RPMI7951 (cell line): ENCODE results near the gene OR1B1. TPM values are rescaled to one million over a fixed set of nuclear protein-coding genes. Genes with fewer than 3 reads are reported as not detected.
"Not testable (repeated sequence)": the region's sequence is repeated elsewhere in the genome, so short reads cannot be mapped to it uniquely, and the experiment has no call there.

Experiments
- DNase-seq: peaks from one replicate; pipeline ENCODE4 v3.0.0-alpha.2; 2012; ENCODE audit warnings: low read depth
- total RNA-seq: library from RNA; depleted of rRNA; stranded (reverse); fragments of >200 nt; shearing (Covaris generic); gene quantifications from 2 replicates; pipeline ENCODE4 v1.2.3, GENCODE V29; 2014; rRNA removed

The OR1B1 gene
- total RNA-seq: not detected in 2 replicates

DNA sequence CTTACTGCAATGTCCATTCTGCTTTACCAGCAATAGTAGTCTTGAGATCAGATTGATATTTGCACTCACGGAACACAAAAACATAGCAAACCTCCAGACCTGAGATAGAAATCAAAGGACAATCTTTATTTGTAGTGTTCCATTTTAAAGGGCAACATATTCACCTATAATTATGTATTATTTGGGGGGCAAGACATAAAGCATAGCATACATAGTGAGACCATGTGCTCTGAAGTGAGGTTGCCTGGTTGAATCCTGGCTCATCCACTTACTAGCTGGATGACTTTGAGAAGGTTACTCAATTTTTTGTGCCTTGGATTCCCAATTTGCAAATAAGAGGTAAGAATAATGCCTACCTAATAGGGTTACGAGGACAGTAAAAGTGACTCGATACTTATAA is at the start of gene OR1B1:
Gene OR1B1 (minus strand): TSS at position 101 of the 400 bp plus-strand sequence.
- no peak for DNase-seq

DNA sequence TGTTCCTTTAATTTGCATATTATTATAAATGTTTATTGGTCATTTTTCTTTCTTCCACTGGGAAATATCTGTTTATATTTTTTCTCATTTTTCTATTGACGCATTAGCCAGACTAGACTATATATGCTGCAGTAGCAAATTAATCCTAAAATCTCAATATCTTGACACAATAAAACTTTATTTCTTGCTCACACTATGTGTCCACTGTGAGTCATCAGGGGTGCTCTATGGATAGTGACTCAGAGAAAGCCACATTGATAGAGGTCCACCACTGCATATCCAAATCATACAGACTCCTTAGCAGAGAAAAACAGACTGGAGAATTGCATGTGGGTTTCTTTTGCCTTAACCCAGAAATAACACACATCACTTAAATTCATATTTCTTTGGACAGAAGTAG is 38.3 kb upstream of the OR1B1 start:
- DNase-seq: peak; percentile 4

DNA sequence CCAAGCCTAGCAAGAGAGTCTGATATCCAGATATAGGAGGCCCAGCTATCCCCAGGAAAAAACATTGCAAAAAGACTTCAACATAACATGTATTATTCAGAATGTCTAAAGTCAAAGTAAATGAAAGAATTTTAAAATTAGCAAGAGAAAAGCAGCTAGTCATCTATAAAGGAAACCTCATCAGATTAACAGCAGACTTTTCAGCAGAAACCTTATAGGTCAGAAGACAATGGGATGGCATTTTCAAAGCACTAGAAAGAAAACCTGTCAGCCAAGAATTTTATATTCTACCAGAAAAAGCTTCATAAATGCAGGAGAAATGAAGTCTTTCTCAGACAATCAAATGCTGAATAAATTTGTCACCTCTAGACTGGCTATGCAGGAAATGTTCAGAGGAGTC is 27.4 kb upstream of the OR1B1 start:
- no peak for DNase-seq

DNA sequence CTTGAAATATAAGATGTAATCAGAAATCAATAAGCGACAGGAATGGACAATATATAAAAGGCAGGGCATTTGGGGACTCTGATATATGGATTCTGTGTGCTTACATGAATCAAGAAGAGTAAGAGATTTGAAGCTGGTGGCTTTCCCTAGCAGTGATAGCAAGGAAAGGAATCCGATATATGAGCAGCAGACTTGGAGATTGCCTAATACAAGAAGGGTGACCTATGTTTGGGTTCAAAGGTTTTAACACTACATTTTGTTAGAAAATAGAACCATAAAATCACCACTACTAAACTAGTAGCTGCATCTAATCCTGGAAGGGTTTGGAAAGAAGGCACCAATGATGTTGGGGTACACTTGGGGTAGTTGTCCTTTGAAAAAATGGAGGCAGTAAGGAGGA is 15.1 kb upstream of the OR1B1 start:
- no peak for DNase-seq

DNA sequence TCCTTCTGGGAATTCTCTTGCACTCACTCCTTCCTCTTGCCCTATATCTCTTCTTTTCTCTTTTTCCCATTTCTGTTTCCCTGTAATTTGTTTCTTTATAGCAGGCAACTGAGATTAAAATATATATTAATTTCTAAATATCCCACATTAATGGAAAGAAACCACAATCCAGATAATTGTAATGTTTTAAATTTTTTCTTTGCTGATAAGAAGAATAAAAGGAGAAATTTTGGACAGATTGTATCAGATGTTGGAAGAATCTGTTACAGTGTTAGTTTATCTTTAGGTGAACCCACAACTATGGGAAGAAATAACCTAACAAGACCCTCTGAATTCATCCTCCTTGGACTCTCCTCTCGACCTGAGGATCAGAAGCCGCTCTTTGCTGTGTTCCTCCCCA is 4.0 kb upstream of the OR1B1 start, which contains the start of gene OR1L1:
Gene OR1L1 (plus strand): TSS at position 301 of the 400 bp plus-strand sequence. CDS start 0 bp downstream, at position 301.
- no peak for DNase-seq

DNA sequence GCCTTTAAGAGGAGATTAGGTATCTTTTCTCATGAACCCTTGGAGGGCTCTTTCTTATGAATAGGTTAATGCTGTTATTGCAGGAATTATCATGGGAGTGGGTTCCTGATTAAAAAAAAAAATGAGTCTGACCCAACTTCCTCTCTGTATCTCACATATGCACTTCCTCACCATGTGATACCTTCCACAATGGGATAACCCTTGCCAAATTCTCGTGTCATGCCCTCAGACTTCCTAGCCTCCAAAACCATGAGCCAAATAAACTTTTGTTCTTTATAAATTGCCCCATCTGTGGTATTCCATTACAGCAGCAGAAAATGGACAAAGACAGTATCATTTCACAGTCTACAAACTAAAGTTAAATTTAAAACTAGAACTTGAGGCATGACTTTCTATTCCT is 1.0 kb downstream of the OR1B1 start:
- no peak for DNase-seq

DNA sequence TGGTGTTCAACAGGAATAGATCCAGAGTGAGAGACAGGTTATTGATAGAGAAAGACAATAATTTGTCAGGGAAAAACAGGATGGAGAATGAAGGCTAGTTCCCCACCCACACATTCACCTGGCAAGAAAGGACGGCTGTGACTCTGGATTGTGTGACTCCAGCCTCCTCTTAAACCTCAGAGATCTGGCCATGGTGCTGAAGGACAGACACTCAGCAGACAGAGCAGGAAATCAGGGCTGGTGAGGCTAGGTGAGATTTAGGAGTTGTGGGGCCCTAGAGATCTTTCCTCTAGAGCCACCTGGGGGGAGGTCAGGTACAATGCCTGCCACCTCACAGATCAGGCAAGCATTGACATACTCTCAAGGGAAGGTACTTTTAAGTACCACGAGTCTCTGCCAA is 15.2 kb downstream of the OR1B1 start:
- no peak for DNase-seq

DNA sequence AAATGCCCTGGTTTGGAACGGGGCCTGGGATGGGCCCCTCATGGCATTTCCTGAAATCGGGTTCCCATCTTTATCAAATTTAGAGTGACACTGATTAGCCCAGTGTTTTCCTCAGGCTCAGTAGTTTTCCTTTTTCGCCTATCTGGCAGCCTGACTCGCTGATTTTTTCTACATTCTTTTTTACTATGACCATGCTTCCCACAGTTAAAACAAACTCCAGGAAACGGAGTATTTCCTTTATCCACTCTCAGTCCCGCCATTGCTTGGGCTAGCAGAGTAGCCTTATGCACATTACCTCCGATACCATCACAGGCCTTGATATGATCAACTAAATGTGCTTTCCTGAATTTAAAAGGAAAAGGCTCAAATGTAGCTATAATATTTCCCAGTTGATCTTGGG is 37.4 kb downstream of the OR1B1 start:
- DNase-seq: no peak

DNA sequence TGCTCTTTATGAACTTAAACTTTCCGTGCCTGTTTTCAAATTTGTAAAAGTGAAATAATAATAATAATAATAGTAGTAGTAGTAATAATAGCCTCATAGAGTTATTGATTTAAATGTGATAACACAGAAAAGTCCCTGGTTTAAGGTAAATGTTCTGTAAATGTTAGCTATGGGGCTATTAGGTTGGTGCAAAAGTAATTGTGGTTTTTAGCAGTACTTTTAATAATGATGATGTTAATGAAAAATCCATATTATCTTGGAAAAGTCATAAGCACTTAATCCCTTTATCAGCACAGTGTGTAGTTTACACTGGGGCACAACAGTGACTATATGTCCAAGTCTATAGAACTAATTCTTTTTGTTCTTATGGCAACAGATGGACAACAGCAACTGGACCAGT is 43.1 kb downstream of the OR1B1 start, which contains the start of gene OR1Q1:
Gene OR1Q1 (plus strand): TSS at position 377 of the 400 bp plus-strand sequence. CDS start 0 bp downstream, at position 377.
- no peak for DNase-seq

DNA sequence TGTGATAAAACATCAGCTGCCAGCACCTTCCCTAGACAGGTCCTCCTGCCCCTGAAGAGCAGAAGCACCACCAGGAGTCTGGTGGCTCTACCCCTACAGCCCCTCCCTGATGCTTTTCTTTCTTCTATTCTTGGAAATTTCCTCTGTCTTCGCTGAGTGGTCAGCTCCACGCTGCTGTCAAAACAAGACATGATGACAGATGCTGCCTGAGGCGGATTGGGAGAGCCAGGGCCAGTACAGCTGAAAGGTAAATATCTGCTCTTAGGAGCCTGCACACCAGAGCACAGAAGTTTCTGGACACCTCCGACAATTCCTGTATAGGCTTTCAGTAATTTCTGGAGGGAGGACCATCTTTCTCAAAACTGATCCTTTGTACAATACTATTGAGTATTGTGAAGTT is 47.6 kb downstream of the OR1B1 start:
- peak; percentile 3 for DNase-seq

DNA sequence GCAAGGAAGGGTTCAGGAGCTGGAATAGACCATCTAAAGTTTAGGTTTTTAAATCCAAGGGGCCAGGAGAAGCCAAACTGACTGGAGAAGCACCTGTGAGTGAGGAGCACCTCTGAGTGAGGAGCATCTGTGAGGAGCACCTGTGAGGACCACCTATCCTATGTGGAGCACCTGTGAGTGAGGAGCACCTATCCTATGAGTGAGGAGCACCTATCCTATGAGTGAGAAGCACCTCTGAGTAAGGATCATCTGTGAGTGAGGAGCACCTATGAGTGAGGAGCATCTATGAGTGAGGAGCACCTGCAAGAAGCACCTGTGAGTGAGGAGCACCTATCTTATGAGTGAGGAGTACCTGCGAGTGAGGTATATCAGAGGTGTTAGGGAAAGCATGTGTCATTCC is 50.8 kb downstream of the OR1B1 start:
- DNase-seq: no peak

DNA sequence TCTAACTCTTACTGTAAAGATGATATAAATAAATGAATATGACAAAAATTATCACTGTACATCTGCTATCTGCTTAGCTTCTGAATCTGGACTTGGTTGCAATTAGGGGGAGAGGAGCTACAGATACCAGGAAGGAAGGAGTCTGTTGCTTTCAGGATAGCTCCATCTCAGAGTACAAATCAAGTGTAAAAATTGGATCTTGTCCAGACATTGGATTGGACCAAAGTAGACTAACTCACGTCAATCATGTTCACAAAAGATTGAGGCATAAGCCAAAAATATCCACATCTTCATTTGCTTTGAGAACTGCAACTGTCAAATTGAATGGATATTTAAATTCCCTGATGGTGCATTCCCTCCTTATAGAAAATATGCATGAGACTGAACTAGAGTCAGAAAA is 51.7 kb downstream of the OR1B1 start:
- DNase-seq: no peak

DNA sequence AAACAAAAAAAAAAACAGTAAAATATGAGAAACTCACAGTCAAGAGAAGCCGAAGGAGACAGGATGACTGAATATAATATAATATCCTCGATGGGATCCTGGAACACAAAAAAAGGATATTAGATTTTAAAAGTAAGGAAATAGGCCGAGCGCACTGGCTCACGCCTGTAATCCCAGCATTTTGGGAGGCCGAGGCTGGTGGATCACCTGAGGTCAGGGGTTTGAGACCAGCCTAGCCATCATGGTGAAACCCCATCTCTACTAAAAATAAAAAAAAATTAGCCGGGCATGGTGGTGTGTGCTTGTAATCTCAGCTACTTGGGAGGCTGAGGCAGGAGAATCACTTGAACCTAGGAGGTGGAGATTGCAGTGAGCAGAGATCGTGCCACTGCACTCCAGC is 74.1 kb downstream of the OR1B1 start, which contains the start of gene OR1L8:
Gene OR1L8 (minus strand): TSS at position 101 of the 400 bp plus-strand sequence. CDS start 14,907 bp downstream, outside the sequence.
- DNase-seq: not testable (repeated sequence)

DNA sequence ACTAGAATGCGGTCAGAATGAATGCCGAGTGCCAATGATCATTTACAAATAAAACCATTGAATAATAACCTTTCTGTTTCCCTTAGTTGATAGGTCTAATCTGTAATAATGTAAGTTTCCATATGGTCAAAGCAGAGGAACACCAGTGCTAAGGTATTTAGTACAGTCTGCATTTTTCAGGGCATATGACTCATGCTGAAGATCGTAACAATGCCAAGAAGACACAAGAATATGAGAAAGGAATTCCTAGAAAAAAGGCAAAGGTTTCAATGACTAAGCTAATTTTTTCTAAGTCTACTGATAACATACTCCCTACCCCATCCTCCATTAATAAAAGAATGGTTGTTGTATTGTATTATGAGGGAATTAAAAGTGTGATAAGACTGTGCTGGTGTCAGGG is 77.1 kb downstream of the OR1B1 start:
- DNase-seq: peak; percentile 71

DNA sequence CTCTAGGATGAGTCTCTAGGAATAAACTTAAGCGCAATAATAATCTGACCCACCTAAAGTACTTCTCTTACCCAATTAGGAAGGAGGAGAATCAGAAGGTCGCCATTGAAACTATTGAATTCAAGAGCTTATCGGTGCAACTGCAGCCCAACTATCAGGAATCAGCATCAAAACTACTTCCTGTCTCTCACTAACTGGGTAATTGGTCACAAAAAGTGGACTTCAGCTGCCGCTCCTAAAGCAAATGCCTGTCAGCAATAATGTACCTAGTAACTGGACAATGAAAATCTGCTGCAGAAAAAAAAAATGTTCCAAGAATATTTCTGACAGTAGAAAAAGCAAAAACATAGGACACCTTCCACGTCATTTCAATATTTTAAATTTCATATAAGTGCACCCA is 77.6 kb downstream of the OR1B1 start:
- DNase-seq: no peak

Other genes with a start within 250 kb of the OR1B1 start
- not detected in 2 replicates for gene OR1J1, start 179.7 kb downstream of the OR1B1 start, total RNA-seq
- not detected in 2 replicates for gene OR1J2, start 146.8 kb downstream of the OR1B1 start, total RNA-seq
- not detected in 2 replicates for gene OR1J4, start 138.5 kb downstream of the OR1B1 start, total RNA-seq
- gene OR1N1, start 130.3 kb downstream of the OR1B1 start, total RNA-seq: not detected in 2 replicates
- not detected in 2 replicates for gene OR1N2, start 104.5 kb downstream of the OR1B1 start, total RNA-seq
- not detected in 2 replicates for gene OR1L8, start 74.2 kb downstream of the OR1B1 start, total RNA-seq
- gene OR1Q1, start 42.9 kb downstream of the OR1B1 start, total RNA-seq: not detected in 2 replicates
- not detected in 2 replicates for gene OR1L1, start 4.1 kb upstream of the OR1B1 start, total RNA-seq
- gene OR1L3, start 17.5 kb upstream of the OR1B1 start, total RNA-seq: not detected in 2 replicates
- gene OR1L4, start 66.4 kb upstream of the OR1B1 start, total RNA-seq: not detected in 2 replicates
- gene OR1L6, start 84.7 kb upstream of the OR1B1 start, total RNA-seq: not detected in 2 replicates
- gene OR5C1, start 131.3 kb upstream of the OR1B1 start, total RNA-seq: not detected in 2 replicates
- not detected in 2 replicates for gene OR1K1, start 142.5 kb upstream of the OR1B1 start, total RNA-seq
- gene PDCL, start 171.0 kb upstream of the OR1B1 start, total RNA-seq: 21.5 and 23.7 TPM in 2 replicates
- 26.1 and 26.4 TPM in 2 replicates for gene RC3H2, start 247.7 kb upstream of the OR1B1 start, total RNA-seq